CD4-positive, CD25-positive, alpha-beta regulatory T cell (primary cell): Measurements from ENCODE around the gene PCSK6. TPM values are rescaled to one million over a fixed set of nuclear protein-coding genes. Genes with fewer than 3 reads are reported as not detected.

Experiments
- ATAC-seq, 2 donors: fragments of 150-1000 bp; cut with Tn5 transposase; one replicate each; pipeline ENCODE4 v1.10.0; 2021; ENCODE audit warnings: low read depth in 2 of 2, moderate number of reproducible peaks in 2 of 2, moderate library complexity in 1 of 2
- DNase-seq, 3 donors: peaks; one replicate each; pipeline versions ENCODE4 v3.0.0 to v3.0.0-alpha.2; 2012 to 2022; ENCODE audit warnings: mixed read lengths in 1 of 3
- H3K27ac ChIP-seq: one replicate; pipeline ENCODE4 v1.7.0; 2013; ENCODE audit warnings: mild to moderate bottlenecking, low read length; ENCODE audit not compliant: insufficient read depth, poor library complexity, severe bottlenecking
- H3K27me3 ChIP-seq: one replicate; pipeline ENCODE4 v1.7.0; 2013; ENCODE audit warnings: low read length; ENCODE audit not compliant: control insufficient read depth, insufficient read depth
- H3K36me3 ChIP-seq: one replicate; pipeline ENCODE4 v1.7.0; 2013; ENCODE audit warnings: mild to moderate bottlenecking, low read length, moderate library complexity; ENCODE audit not compliant: control insufficient read depth, insufficient read depth
- H3K4me1 ChIP-seq: 2 replicates; pipeline ENCODE4 v1.7.0; 2013; ENCODE audit warnings: mild to moderate bottlenecking, low read length; ENCODE audit not compliant: insufficient read depth, control insufficient read depth, poor library complexity, severe bottlenecking
- H3K4me3 ChIP-seq: one replicate; pipeline ENCODE4 v1.7.0; 2013; ENCODE audit warnings: low read depth, mild to moderate bottlenecking, low read length, moderate library complexity
- H3K9me3 ChIP-seq, 2 experiments: 1 replicate in 1 of 2; 2 replicates in 1 of 2; pipeline ENCODE4 v1.7.0; 2013; ENCODE audit warnings: low read length in 2 of 2, mild to moderate bottlenecking in 1 of 2, moderate library complexity in 1 of 2; ENCODE audit not compliant: control insufficient read depth in 2 of 2
- H3K27ac Mint-ChIP-seq, 3 donors: one replicate each; pipeline ENCODE4 v1.8.0; 2020 to 2022; ENCODE audit warnings: mild to moderate bottlenecking in 3 of 3, mixed read lengths in 3 of 3, moderate library complexity in 2 of 3
- H3K27me3 Mint-ChIP-seq: one replicate; pipeline ENCODE4 v1.8.0; 2022; ENCODE audit warnings: mild to moderate bottlenecking, mixed read lengths
- H3K36me3 Mint-ChIP-seq: one replicate; pipeline ENCODE4 v1.8.0; 2020; ENCODE audit warnings: mixed read lengths
- H3K4me1 Mint-ChIP-seq, 4 donors: one replicate each; pipeline ENCODE4 v1.8.0; 2020 to 2022; ENCODE audit warnings: mixed read lengths in 4 of 4, mild to moderate bottlenecking in 1 of 4
- H3K4me3 Mint-ChIP-seq, 4 donors: one replicate each; pipeline ENCODE4 v1.8.0; 2020 to 2022; ENCODE audit warnings: mild to moderate bottlenecking in 4 of 4, mixed read lengths in 4 of 4, moderate library complexity in 3 of 4
- H3K9me3 Mint-ChIP-seq, 7 donors: one replicate each; pipeline ENCODE4 v1.8.0; 2020 to 2022; ENCODE audit warnings: mixed read lengths in 7 of 7, mild to moderate bottlenecking in 3 of 7, moderate library complexity in 2 of 7
- polyA plus RNA-seq, 4 donors: library from polyadenylated mRNA; unstranded; fragments of 300-500 nt; fragmentation: Illumina TruSeq; gene quantifications; one replicate each; pipeline ENCODE4 v1.2.3, GENCODE V29; 2021
- total RNA-seq: library from RNA; stranded (reverse); gene quantifications from one replicate; pipeline ENCODE4 v1.2.3, GENCODE V29; 2022

PCSK6 gene
- total and polyA plus RNA-seq, 5 donors from 2014 or later: 0.07 to 1.1 (median 0.22) TPM; not detected in 1

DNA sequence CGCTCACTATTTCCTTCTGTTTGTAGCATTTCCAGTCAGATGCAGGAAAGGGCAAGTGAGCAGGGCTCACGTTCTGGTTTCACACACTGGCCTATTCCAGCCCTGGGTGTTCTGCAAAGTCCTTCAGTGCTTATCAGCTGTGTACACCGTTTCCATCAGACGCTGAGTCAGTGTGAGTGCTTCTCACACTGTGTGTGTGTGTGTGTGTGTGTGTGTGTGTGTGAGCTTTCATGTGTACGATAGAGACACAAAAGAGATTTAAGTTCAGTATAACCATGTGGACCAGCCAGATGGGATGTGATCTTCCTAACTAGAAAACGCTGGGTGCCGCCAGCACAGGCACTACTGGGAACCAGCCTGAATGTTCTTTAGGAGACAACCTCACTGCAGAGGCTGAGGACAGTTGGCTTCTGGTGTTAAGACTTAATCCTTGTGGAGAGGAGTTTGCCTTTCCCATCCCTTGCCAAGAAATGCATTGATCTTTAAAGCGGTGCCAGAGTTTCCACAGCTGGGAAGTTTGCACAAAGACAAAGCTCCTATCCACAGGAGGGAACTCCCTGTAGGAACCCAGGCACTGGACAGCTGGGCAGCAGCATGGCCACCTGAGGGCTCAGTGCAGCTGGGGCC is 233.8 kb downstream of the PCSK6 start:
- Histone ChIP-seq H3K27me3 (peaks cover 3% of the 10 kb centered on the region), H3K36me3 (no peaks in the 10 kb centered on the region), H3K9me3 (no peaks in the 10 kb centered on the region), H3K4me1 (peaks cover 9% of the 10 kb centered on the region), H3K27ac (no peak overlapping the region), H3K4me3 (no peak overlapping the region)
- no peaks in the 10 kb centered on the region for H3K36me3 Mint-ChIP-seq
- H3K4me3 Mint-ChIP-seq: no peak overlapping the region
- no peak for DNase-seq
- peaks cover 0 to 12% (median 9%) of the 10 kb centered on the region in 4 donors for H3K4me1 Mint-ChIP-seq
- no peaks in the 10 kb centered on the region for H3K9me3 Mint-ChIP-seq
- ATAC-seq: no peak
- H3K27ac Mint-ChIP-seq: no peak overlapping the region
- peaks cover 22% of the 10 kb centered on the region for H3K27me3 Mint-ChIP-seq

DNA sequence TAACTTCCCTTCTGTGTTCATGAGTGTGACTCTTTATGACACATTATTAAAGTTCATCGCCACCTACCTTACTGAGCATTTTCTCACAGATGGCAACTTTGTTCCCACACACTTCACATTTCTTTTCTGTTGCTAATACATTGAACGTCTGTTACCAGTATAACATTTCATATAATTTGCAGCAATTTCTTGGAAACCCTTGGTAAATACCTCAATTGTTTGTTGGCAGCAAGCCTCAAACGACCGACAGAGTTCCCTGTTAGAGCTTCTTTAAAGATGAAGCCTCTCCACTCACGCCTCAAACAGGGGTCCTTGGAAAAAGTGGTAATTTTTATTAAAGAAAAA is 234.5 kb downstream of the PCSK6 start:
- H3K9me3 Mint-ChIP-seq: no peaks in the 10 kb centered on the region
- peak overlapping the region in 1 of 4 donors; percentile 27 for H3K4me3 Mint-ChIP-seq
- peak in 1 of 3 donors; percentile 59 for DNase-seq
- Histone ChIP-seq H3K27ac (no peak overlapping the region), H3K4me3 (no peak overlapping the region), H3K9me3 (no peaks in the 10 kb centered on the region), H3K27me3 (peaks cover 3% of the 10 kb centered on the region), H3K36me3 (no peaks in the 10 kb centered on the region), H3K4me1 (peaks cover 16% of the 10 kb centered on the region)
- no peak for ATAC-seq
- no peaks in the 10 kb centered on the region for H3K36me3 Mint-ChIP-seq
- H3K4me1 Mint-ChIP-seq: peaks cover 0 to 18% (median 16%) of the 10 kb centered on the region in 4 donors
- peak overlapping the region in 1 of 3 donors; percentile 60 for H3K27ac Mint-ChIP-seq
- peaks cover 17% of the 10 kb centered on the region for H3K27me3 Mint-ChIP-seq

- Histone ChIP-seq H3K36me3 (no peaks in the 10 kb centered on the region), H3K4me1 (peaks cover 20% of the 10 kb centered on the region), H3K9me3 (no peaks in the 10 kb centered on the region), H3K27me3 (peaks cover 3% of the 10 kb centered on the region), H3K4me3 (no peak overlapping the region), H3K27ac (no peak overlapping the region)
- Mint-ChIP-seq H3K4me3 (peak overlapping the region in 1 of 4 donors; percentile 27), H3K27ac (peak overlapping the region in 1 of 3 donors; percentile 60), H3K9me3 (no peaks in the 10 kb centered on the region), H3K36me3 (no peaks in the 10 kb centered on the region), H3K27me3 (peaks cover 12% of the 10 kb centered on the region), H3K4me1 (peaks cover 0 to 23% (median 21%) of the 10 kb centered on the region in 4 donors)
- ATAC-seq (no peak), DNase-seq (no peak)
These were observed 235.1 kb downstream of the PCSK6 start for GRCh38 chr15:101254157-101255050.

Other genes starting within 250 kb of the PCSK6 start
- gene CHSY1, start 237.7 kb downstream of the PCSK6 start, total RNA-seq: 24.8 TPM
- 1 to 10 TPM; 2.4 to 3.8 (median 2.6) TPM for gene CHSY1, start 237.7 kb downstream of the PCSK6 start, polyA plus RNA-seq
- 32.3 TPM for gene SELENOS, start 212.2 kb downstream of the PCSK6 start, total RNA-seq
- gene SELENOS, start 212.2 kb downstream of the PCSK6 start, polyA plus RNA-seq: 10 to 100 TPM; 56.8 to 72.5 (median 60.0) TPM
- gene SNRPA1, start 194.5 kb downstream of the PCSK6 start, total RNA-seq: 176 TPM
- gene SNRPA1, start 194.5 kb downstream of the PCSK6 start, polyA plus RNA-seq: 10 to 100 TPM; 67.0 to 85.2 (median 68.4) TPM
- 85.4 TPM for gene TM2D3, start 162.7 kb upstream of the PCSK6 start, total RNA-seq
- 10 to 100 TPM; 30.9 to 49.5 (median 39.4) TPM for gene TM2D3, start 162.7 kb upstream of the PCSK6 start, polyA plus RNA-seq
- gene TARS3, start 234.8 kb upstream of the PCSK6 start, total RNA-seq: 15.9 TPM
- 10 to 100 TPM in 1 of 4 donors, 1 to 10 TPM in 3; 6.5 to 10.1 (median 8.1) TPM for gene TARS3, start 234.8 kb upstream of the PCSK6 start, polyA plus RNA-seq